ENCODE measurements around the gene SPDYE3. TPM values are rescaled to one million over a fixed set of nuclear protein-coding genes. Genes with fewer than 3 reads are reported as not detected.
"Not testable (repeated sequence)": the region's sequence is repeated elsewhere in the genome, so short reads cannot be mapped to it uniquely, and the experiment has no call there.

SPDYE3 gene
- total RNA-seq, 1 experiment from 2014 or later: not detected

DNA sequence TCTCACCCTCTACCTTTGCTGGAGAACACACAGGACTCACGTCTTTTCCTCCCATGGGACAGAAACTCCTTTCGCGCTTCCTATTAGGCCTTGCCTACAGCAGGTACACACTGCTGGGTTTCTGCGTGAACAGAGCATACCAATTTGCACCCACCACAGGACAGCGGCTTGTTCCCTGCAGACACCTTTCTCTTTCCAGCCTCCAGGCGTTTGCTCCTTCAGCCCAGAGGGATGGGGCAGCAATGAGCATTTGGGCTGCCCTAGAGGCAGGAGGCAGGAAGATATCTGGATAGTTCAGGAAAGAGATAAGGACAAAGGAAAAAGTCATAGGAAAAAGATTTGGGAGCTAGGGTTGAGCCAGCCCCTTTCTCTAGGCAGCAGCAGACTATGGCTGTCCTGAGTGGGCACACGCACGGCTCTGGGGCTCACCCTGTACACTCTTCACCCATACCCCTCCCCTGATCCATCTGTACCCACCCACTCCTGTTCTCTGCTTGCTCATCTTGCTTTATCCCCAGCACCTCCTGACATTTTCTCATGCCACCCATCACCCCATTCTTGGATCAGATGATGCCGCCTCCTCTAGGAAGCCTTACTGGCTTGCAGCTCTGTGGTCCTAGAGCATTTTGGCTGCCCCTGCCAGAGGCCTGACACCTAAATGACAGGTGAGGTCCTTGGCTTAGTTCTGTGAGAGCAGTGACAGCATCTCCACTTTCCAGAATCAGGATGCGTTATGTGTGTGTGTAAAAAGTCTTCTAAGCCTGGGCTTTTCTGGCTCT, 40.7 kb upstream of the SPDYE3 start:
- no TSS peak for BruUV-seq (replicated peaks)
- Mint-ChIP-seq H3K4me3 (ENCODE audit: unreplicated experiment) (no peak overlapping the region), H3K27ac (ENCODE audit: low read depth, unreplicated experiment) (no peak overlapping the region), H3K9me3 (ENCODE audit: unreplicated experiment) (no peaks in the 10 kb centered on the region), H3K4me1 (ENCODE audit: insufficient read depth, unreplicated experiment) (peaks cover 6% of the 10 kb centered on the region), H3K36me3 (ENCODE audit: insufficient read depth, unreplicated experiment) (no peaks in the 10 kb centered on the region), H3K27me3 (ENCODE audit: insufficient read depth, unreplicated experiment) (no peaks in the 10 kb centered on the region)
- intact Hi-C loops (cut with micrococcal nuclease): no loop called here
- ChIA-PET POLR2A (no interaction called here), CTCF (no interaction called here)
- TF ChIP-seq CTCF (IDR thresholded peaks at IDR 0.05; ENCODE audit: unreplicated experiment): no peak
- no peak for DNase-seq (ENCODE audit: unreplicated experiment)

GRCh38 chr7:100267648-100268047, 39.9 kb upstream of the SPDYE3 start:
- BruUV-seq (replicated peaks): no TSS peak
- no peaks in the 10 kb centered on the region for H3K9me3 Mint-ChIP-seq (ENCODE audit: unreplicated experiment)
- no peak for DNase-seq (ENCODE audit: unreplicated experiment)
- intact Hi-C loops (cut with micrococcal nuclease): no loop called here
- H3K4me1 Mint-ChIP-seq (ENCODE audit: insufficient read depth, unreplicated experiment): peaks cover 6% of the 10 kb centered on the region
- H3K27ac Mint-ChIP-seq (ENCODE audit: low read depth, unreplicated experiment): no peak overlapping the region
- H3K36me3 Mint-ChIP-seq (ENCODE audit: insufficient read depth, unreplicated experiment): no peaks in the 10 kb centered on the region
- H3K27me3 Mint-ChIP-seq (ENCODE audit: insufficient read depth, unreplicated experiment): no peaks in the 10 kb centered on the region
- ChIA-PET CTCF (no interaction called here), POLR2A (interaction anchor here (1.2 kb wide), 1 partner anchor 91 kb away, joined by 3 read pairs; the partner anchor contains the start of gene GPC2)
- no peak for TF ChIP-seq CTCF (IDR thresholded peaks at IDR 0.05; ENCODE audit: unreplicated experiment)
- H3K4me3 Mint-ChIP-seq (ENCODE audit: unreplicated experiment): no peak overlapping the region

DNA sequence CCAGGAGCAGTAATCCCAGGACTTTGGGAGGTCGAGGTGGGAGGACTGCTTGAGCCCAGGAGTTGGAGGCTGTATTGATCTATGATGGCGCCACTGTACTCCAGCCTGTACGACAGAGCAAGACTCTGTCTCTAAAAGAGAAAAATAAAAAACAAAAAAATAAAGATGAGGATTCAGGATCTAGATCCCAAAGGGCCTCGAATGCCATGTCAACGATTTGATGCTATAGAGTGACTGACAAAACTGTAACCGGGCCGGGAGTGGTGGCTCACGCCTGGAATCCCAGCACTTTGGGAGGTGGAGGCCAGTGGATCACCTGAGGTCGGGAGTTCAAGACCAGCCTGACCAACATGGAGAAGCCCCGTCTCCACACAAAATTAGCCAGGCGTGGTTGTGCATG, 38.6 kb upstream of the SPDYE3 start:
- CTCF ChIA-PET; H3K9me3 Mint-ChIP-seq (ENCODE audit: unreplicated experiment); intact Hi-C loops (cut with micrococcal nuclease); H3K27me3 Mint-ChIP-seq (ENCODE audit: insufficient read depth, unreplicated experiment); H3K4me3 Mint-ChIP-seq (ENCODE audit: unreplicated experiment); DNase-seq (ENCODE audit: unreplicated experiment); BruUV-seq (replicated peaks); H3K4me1 Mint-ChIP-seq (ENCODE audit: insufficient read depth, unreplicated experiment); H3K27ac Mint-ChIP-seq (ENCODE audit: low read depth, unreplicated experiment); H3K36me3 Mint-ChIP-seq (ENCODE audit: insufficient read depth, unreplicated experiment): not testable (repeated sequence)
- POLR2A ChIA-PET: interaction anchor here (1.2 kb wide), 1 partner anchor 92 kb away, joined by 3 read pairs; the partner anchor contains the start of gene GPC2

DNA sequence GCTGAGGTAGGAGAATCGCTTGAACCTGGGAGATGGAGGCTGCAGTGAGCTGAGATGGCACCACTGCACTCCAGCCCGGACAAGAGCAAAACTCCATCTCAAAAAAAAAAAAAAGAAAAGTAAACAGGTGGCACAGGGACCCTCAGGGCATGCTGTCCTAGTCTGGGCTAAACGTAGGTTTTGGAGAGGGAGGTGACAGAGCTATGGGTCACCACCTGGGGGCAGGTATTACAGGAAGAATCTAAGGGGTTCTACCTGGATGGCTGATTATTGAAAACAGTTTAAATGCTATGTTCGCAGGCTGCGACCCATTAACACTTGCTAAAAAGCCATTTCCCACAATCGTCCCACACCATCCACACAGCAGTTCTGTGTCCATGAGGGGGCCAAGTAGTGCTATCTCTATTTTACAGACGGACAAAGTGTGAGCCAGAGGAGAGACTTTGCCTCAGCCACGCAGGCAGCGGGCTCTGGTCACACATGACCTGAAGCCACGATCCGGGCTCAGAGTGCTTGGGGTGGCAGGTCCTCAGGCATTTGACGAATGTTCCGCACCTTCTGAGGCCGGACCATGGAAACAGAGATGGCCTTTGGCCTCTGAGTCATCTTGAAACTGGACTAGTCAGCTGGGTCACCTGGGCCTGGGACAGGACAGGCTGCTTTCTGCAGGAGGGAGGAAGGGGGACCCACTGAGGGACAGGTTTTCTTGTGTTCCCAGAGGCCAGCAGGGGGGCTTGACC, 38.0 kb upstream of the SPDYE3 start:
- H3K27me3 Mint-ChIP-seq (ENCODE audit: insufficient read depth, unreplicated experiment); intact Hi-C loops (cut with micrococcal nuclease); H3K4me3 Mint-ChIP-seq (ENCODE audit: unreplicated experiment); DNase-seq (ENCODE audit: unreplicated experiment); H3K36me3 Mint-ChIP-seq (ENCODE audit: insufficient read depth, unreplicated experiment); CTCF ChIA-PET; POLR2A ChIA-PET; H3K9me3 Mint-ChIP-seq (ENCODE audit: unreplicated experiment); BruUV-seq (replicated peaks); H3K27ac Mint-ChIP-seq (ENCODE audit: low read depth, unreplicated experiment); H3K4me1 Mint-ChIP-seq (ENCODE audit: insufficient read depth, unreplicated experiment): not testable (repeated sequence)

- CTCF ChIA-PET: interaction anchor here (0.8 kb wide), 1 partner anchor 138 kb away, joined by 3 read pairs; no protein-coding TSS in a partner anchor
- intact Hi-C loops (cut with micrococcal nuclease); H3K27me3 Mint-ChIP-seq (ENCODE audit: insufficient read depth, unreplicated experiment); POLR2A ChIA-PET; DNase-seq (ENCODE audit: unreplicated experiment); H3K9me3 Mint-ChIP-seq (ENCODE audit: unreplicated experiment); BruUV-seq (replicated peaks); H3K36me3 Mint-ChIP-seq (ENCODE audit: insufficient read depth, unreplicated experiment); H3K4me1 Mint-ChIP-seq (ENCODE audit: insufficient read depth, unreplicated experiment): not testable (repeated sequence)
- peak overlapping the region; percentile 67 for H3K4me3 Mint-ChIP-seq (ENCODE audit: unreplicated experiment)
- peak overlapping the region; percentile 46 for H3K27ac Mint-ChIP-seq (ENCODE audit: low read depth, unreplicated experiment)
Measured at GRCh38 chr7:100270046-100270918, 37.2 kb upstream of the SPDYE3 start.

DNA sequence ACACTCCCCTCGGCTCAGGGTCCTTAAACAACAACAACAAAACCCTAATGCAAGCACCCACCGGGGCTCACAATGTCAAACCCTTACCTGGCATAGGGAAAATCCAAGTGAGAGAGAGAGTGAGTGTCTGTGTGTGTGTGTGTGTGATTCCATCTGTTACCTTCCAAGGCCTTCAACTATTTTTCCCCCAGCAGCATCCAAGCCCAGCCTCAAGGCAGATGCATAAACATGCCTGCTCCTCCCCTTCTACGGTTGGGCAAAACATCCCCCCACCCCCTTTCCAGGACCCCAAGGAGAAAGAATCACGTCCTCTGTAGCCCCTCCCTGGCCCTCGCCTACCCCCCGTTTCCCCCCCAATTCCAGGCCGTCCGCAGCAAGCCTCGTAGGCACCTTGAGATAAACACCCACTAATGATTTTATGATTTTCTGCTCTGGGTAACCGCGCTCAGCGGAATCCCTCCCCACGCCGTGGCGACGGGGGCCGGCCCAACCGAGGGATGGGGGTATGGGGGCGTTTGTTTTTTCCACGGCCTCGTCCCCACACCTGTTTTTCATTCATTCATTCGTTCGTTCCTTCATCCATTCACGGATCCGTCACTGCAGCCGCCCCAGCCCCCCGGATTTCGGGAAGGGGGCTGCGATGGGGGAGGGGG, 36.4 kb upstream of the SPDYE3 start:
- intact Hi-C loops (cut with micrococcal nuclease); H3K27me3 Mint-ChIP-seq (ENCODE audit: insufficient read depth, unreplicated experiment); BruUV-seq (replicated peaks); H3K9me3 Mint-ChIP-seq (ENCODE audit: unreplicated experiment); H3K36me3 Mint-ChIP-seq (ENCODE audit: insufficient read depth, unreplicated experiment); H3K4me1 Mint-ChIP-seq (ENCODE audit: insufficient read depth, unreplicated experiment); DNase-seq (ENCODE audit: unreplicated experiment): not testable (repeated sequence)
- H3K27ac Mint-ChIP-seq (ENCODE audit: low read depth, unreplicated experiment): peak overlapping the region; percentile 46
- H3K4me3 Mint-ChIP-seq (ENCODE audit: unreplicated experiment): peak overlapping the region; percentile 67
- POLR2A ChIA-PET: interaction anchor here (0.9 to 1.1 kb wide), 3 partner anchors 29 to 158 kb away, joined by 3 to 4 read pairs (median 4); partner anchors contain the start of gene ZCWPW1
- CTCF ChIA-PET: interaction anchor here (0.8 kb wide), 1 partner anchor 137 kb away, joined by 3 read pairs; no protein-coding TSS in a partner anchor
